ENCODE data around the gene MCL1.
A peak's percentile ranks its signal among the peaks of the same experiment; 100 is the strongest.
"Not testable (repeated sequence)": the region's sequence is repeated elsewhere in the genome, so short reads cannot be mapped to it uniquely, and the experiment has no call there.

The MCL1 gene

GRCh38 chr1:150626150-150626549 is 46.7 kb upstream of the MCL1 start:
- Histone ChIP-seq H3K27me3 (ENCODE audit: low read length) (no peaks in the 10 kb centered on the region), H3K9ac (ENCODE audit: low read length) (no peak overlapping the region), H3K27ac (ENCODE audit: low read depth, low read length) (no peak overlapping the region), H3F3A (ENCODE audit: insufficient read depth) (peaks cover 15% of the 10 kb centered on the region), H2AFZ (ENCODE audit: low read depth, low read length, severe bottlenecking) (no peak overlapping the region), H3K9me2 (replicated peaks; ENCODE audit: insufficient read depth, low read length) (no peaks in the 10 kb centered on the region), H3K4me2 (ENCODE audit: low read depth, low read length, poor library complexity, severe bottlenecking) (no peak overlapping the region), H3K4me3 (ENCODE audit: insufficient read depth, low read length, poor library complexity, severe bottlenecking) (no peak overlapping the region), H3K9me3 (ENCODE audit: insufficient read depth, low read length) (no peaks in the 10 kb centered on the region), H4K20me1 (ENCODE audit: low read depth, low read length) (0 out of 2 replicates have a peak, but pooled peaks cover 4% of the 10 kb centered on the region), H3K79me2 (ENCODE audit: insufficient read depth, low read length) (peaks cover 34% of the 10 kb centered on the region), H3K36me3 (ENCODE audit: low read length) (peaks cover 14% of the 10 kb centered on the region; the same call in 1 of the 2 replicates)
- TF ChIP-seq EZH2phosphoT487 (conservative IDR thresholded peaks at IDR 0.05; ENCODE audit: low read length) (no peak), CTCF (IDR thresholded peaks at IDR 0.05; ENCODE audit: insufficient read depth, low read length, poor library complexity, severe bottlenecking) (no peak)

- not testable (repeated sequence) for H3K4me3 ChIP-seq (ENCODE audit: insufficient read depth, low read length, poor library complexity, severe bottlenecking); H3K9ac ChIP-seq (ENCODE audit: low read length); H2AFZ ChIP-seq (ENCODE audit: low read depth, low read length, severe bottlenecking); H3K9me3 ChIP-seq (ENCODE audit: insufficient read depth, low read length); H3K4me2 ChIP-seq (ENCODE audit: low read depth, low read length, poor library complexity, severe bottlenecking); H3K27me3 ChIP-seq (ENCODE audit: low read length); H3K9me2 ChIP-seq (replicated peaks; ENCODE audit: insufficient read depth, low read length); H3K27ac ChIP-seq (ENCODE audit: low read depth, low read length); H4K20me1 ChIP-seq (ENCODE audit: low read depth, low read length)
- Histone ChIP-seq H3K36me3 (ENCODE audit: low read length) (peaks cover 27% of the 10 kb centered on the region), H3K79me2 (ENCODE audit: insufficient read depth, low read length) (peaks cover 34% of the 10 kb centered on the region), H3F3A (ENCODE audit: insufficient read depth) (peaks cover 20% of the 10 kb centered on the region)
These were observed 45.1 kb upstream of the MCL1 start for GRCh38 chr1:150624546-150624945.

GRCh38 chr1:150624134-150624533 is 44.7 kb upstream of the MCL1 start:
- H3K27ac ChIP-seq (ENCODE audit: low read depth, low read length) = not testable (repeated sequence)
- Histone ChIP-seq H3K36me3 (ENCODE audit: low read length) (peaks cover 32% of the 10 kb centered on the region), H3K79me2 (ENCODE audit: insufficient read depth, low read length) (peaks cover 34% of the 10 kb centered on the region)

GRCh38 chr1:150622303-150622975 is 43.0 kb upstream of the MCL1 start:
- Histone ChIP-seq H3K9ac (ENCODE audit: low read length) (no peak overlapping the region), H3K36me3 (ENCODE audit: low read length) (peaks cover 34% of the 10 kb centered on the region)

More at GRCh38 chr1:150624134-150624533, 44.7 kb upstream of the MCL1 start:
- not testable (repeated sequence) for H3K4me3 ChIP-seq (ENCODE audit: insufficient read depth, low read length, poor library complexity, severe bottlenecking); H3K4me2 ChIP-seq (ENCODE audit: low read depth, low read length, poor library complexity, severe bottlenecking); H3K27me3 ChIP-seq (ENCODE audit: low read length); H2AFZ ChIP-seq (ENCODE audit: low read depth, low read length, severe bottlenecking); H4K20me1 ChIP-seq (ENCODE audit: low read depth, low read length); H3K9me3 ChIP-seq (ENCODE audit: insufficient read depth, low read length); H3K9me2 ChIP-seq (replicated peaks; ENCODE audit: insufficient read depth, low read length); H3K9ac ChIP-seq (ENCODE audit: low read length)
- H3F3A ChIP-seq (ENCODE audit: insufficient read depth) = peaks cover 24% of the 10 kb centered on the region

More at GRCh38 chr1:150622303-150622975, 43.0 kb upstream of the MCL1 start:
- no peaks in the 10 kb centered on the region for H3K9me2 ChIP-seq (replicated peaks; ENCODE audit: insufficient read depth, low read length)
- peaks cover 24% of the 10 kb centered on the region for H3F3A ChIP-seq (ENCODE audit: insufficient read depth)
- H3K27ac ChIP-seq (ENCODE audit: low read depth, low read length) = peak overlapping the region; percentile 73
- H3K4me2 ChIP-seq (ENCODE audit: low read depth, low read length, poor library complexity, severe bottlenecking) = peak overlapping the region; percentile 39
- H4K20me1 ChIP-seq (ENCODE audit: low read depth, low read length) = no peaks in the 10 kb centered on the region
- H3K9me3 ChIP-seq (ENCODE audit: insufficient read depth, low read length) = no peaks in the 10 kb centered on the region
- no peak overlapping the region for H2AFZ ChIP-seq (ENCODE audit: low read depth, low read length, severe bottlenecking)
- no peak overlapping the region for H3K4me3 ChIP-seq (ENCODE audit: insufficient read depth, low read length, poor library complexity, severe bottlenecking)
- H3K79me2 ChIP-seq (ENCODE audit: insufficient read depth, low read length) = peaks cover 19% of the 10 kb centered on the region
- no peaks in the 10 kb centered on the region for H3K27me3 ChIP-seq (ENCODE audit: low read length)
- TF ChIP-seq CTCF (IDR thresholded peaks at IDR 0.05; ENCODE audit: insufficient read depth, low read length, poor library complexity, severe bottlenecking) (no peak), EZH2phosphoT487 (conservative IDR thresholded peaks at IDR 0.05; ENCODE audit: low read length) (no peak)

All from SU-DHL-6 (cell line).